Esophagus muscularis mucosa (tissue), 3 donors: ENCODE results near the gene TGIF2.

Source experiments
- CTCF ChIP-seq, 3 experiments: fragments of 200-600 bp in 2 of 3; fragments of 450-650 bp in 1 of 3; sonication (generic) in 2 of 3; IDR thresholded peaks; one replicate each; pipeline ENCODE4 v1.5.1; 2017 to 2019; ENCODE audit warnings: antibody characterized with exemption in 3 of 3, mild to moderate bottlenecking in 2 of 3, moderate library complexity in 1 of 3
- EP300 ChIP-seq: sonication (generic); formaldehyde crosslinking; IDR thresholded peaks from one replicate; pipeline ENCODE4 v1.6.1; 2017; ENCODE audit warnings: antibody characterized with exemption

- TF ChIP-seq CTCF (IDR thresholded peaks at IDR 0.05), result no peak
- TF ChIP-seq EP300, result no peak
Measured at GRCh38 chr20:36620917-36621316, 47.5 kb downstream of the TGIF2 start.
